Hypothalamus (tissue), 51 donors: ENCODE data around the gene MICAL2.
A peak's percentile ranks its signal among the peaks of the same experiment; 100 is the strongest.

ENCODE experiments used
- DNase-seq, 51 donors: peaks; one replicate each; lab custom pipeline; 2025; lab: John Stamatoyannopoulos, UW

Gene MICAL2

GRCh38 chr11:12110201-12110713 lies at the start of gene MICAL2:
Gene MICAL2, plus strand, starts transcription at chr11:12110590. Its CDS starts 51,566 bp downstream, at chr11:12162156.
- DNase-seq: peak in 50 of 51 donors; percentile 25 to 90 (median 72)

GRCh38 chr11:12061851-12062560 lies 48.4 kb upstream of the MICAL2 start:
- no peak for DNase-seq

GRCh38 chr11:12063251-12063650 lies 47.1 kb upstream of the MICAL2 start:
- no peak for DNase-seq

- DNase-seq: no peak
Measured at GRCh38 chr11:12064136-12064953, 46.0 kb upstream of the MICAL2 start.

GRCh38 chr11:12064954-12065280 lies 45.5 kb upstream of the MICAL2 start:
- no peak for DNase-seq

- no peak for DNase-seq
Measured at GRCh38 chr11:12066056-12066798, 44.2 kb upstream of the MICAL2 start.

GRCh38 chr11:12066799-12067508 lies 43.4 kb upstream of the MICAL2 start:
- DNase-seq: no peak

GRCh38 chr11:12067796-12068357 lies 42.5 kb upstream of the MICAL2 start:
- DNase-seq: no peak

- DNase-seq: no peak
Measured at GRCh38 chr11:12069066-12069676, 41.2 kb upstream of the MICAL2 start.

- no peak for DNase-seq
Measured at GRCh38 chr11:12070446-12071267, 39.7 kb upstream of the MICAL2 start.

GRCh38 chr11:12071574-12071973 lies 38.8 kb upstream of the MICAL2 start:
- no peak for DNase-seq

GRCh38 chr11:12073436-12073835 lies 37.0 kb upstream of the MICAL2 start:
- no peak for DNase-seq

- DNase-seq: no peak
Measured at GRCh38 chr11:12073886-12074285, 36.5 kb upstream of the MICAL2 start.

- DNase-seq: no peak
Measured at GRCh38 chr11:12074529-12075195, 35.7 kb upstream of the MICAL2 start.

GRCh38 chr11:12075291-12075690 lies 35.1 kb upstream of the MICAL2 start:
- no peak for DNase-seq

GRCh38 chr11:12075822-12076821 lies 34.3 kb upstream of the MICAL2 start:
- peak in 10 of 51 donors; percentile 4 to 30 (median 14) for DNase-seq
